Endodermal cell (in vitro differentiated cells): ENCODE results near the gene NCKIPSD. TPM values are rescaled to one million over a fixed set of nuclear protein-coding genes. Genes with fewer than 3 reads are reported as not detected.

Source experiments
- DNase-seq: peaks from one replicate; pipeline ENCODE4 v3.0.0-alpha.2; 2017
- H3K27ac ChIP-seq: 2 replicates; pipeline ENCODE4 v1.5.1; 2013; ENCODE audit warnings: mild to moderate bottlenecking, low read depth, low read length, moderate library complexity
- H3K27me3 ChIP-seq: 2 replicates; pipeline ENCODE4 v1.6.1; 2013; ENCODE audit warnings: mild to moderate bottlenecking, low read length, moderate library complexity; ENCODE audit not compliant: insufficient read depth, control insufficient read depth, poor library complexity, severe bottlenecking
- H3K36me3 ChIP-seq: 2 replicates; pipeline ENCODE4 v1.7.0; 2013; ENCODE audit warnings: mild to moderate bottlenecking, low read length, moderate library complexity; ENCODE audit not compliant: control insufficient read depth, insufficient read depth
- H3K4me1 ChIP-seq: one replicate; pipeline ENCODE4 v1.7.0; 2013; ENCODE audit warnings: low read length; ENCODE audit not compliant: control insufficient read depth, insufficient read depth
- H3K4me3 ChIP-seq: 2 replicates; pipeline ENCODE4 v1.5.1; 2013; ENCODE audit warnings: mild to moderate bottlenecking, low read length, moderate library complexity
- H3K9ac ChIP-seq: 2 replicates; pipeline ENCODE4 v1.6.1; 2013; ENCODE audit warnings: mild to moderate bottlenecking, low read length, moderate library complexity; ENCODE audit not compliant: poor library complexity, severe bottlenecking; ENCODE audit errors: extremely low read depth
- H3K9me3 ChIP-seq: 2 replicates; pipeline ENCODE4 v1.6.1; 2013; ENCODE audit warnings: mild to moderate bottlenecking, low read length, moderate library complexity; ENCODE audit not compliant: control insufficient read depth
- H3K27ac Mint-ChIP-seq: 2 replicates; pipeline ENCODE4 v1.8.0; 2020; ENCODE audit warnings: mixed read lengths
- H3K27me3 Mint-ChIP-seq: 2 replicates; pipeline ENCODE4 v1.8.0; 2021; ENCODE audit warnings: mild to moderate bottlenecking, mixed read lengths; ENCODE audit not compliant: insufficient read depth
- H3K36me3 Mint-ChIP-seq: 2 replicates; pipeline ENCODE4 v1.8.0; 2020; ENCODE audit warnings: low read depth, mixed read lengths
- H3K4me1 Mint-ChIP-seq: 2 replicates; pipeline ENCODE4 v1.8.0; 2020; ENCODE audit warnings: mixed read lengths
- H3K4me3 Mint-ChIP-seq: 2 replicates; pipeline ENCODE4 v1.8.0; 2020; ENCODE audit warnings: mild to moderate bottlenecking, moderate library complexity, mixed read lengths
- H3K9me3 Mint-ChIP-seq: 2 replicates; pipeline ENCODE4 v1.8.0; 2020; ENCODE audit warnings: mild to moderate bottlenecking, mixed read lengths
- WGBS, 2 experiments: methylation state at CpG; one replicate each; pipeline versions ENCODE4 v1.1.5 to v1.1.7; 2013; ENCODE audit warnings: missing lambda C conversion rate in 2 of 2, mixed read lengths in 1 of 2; ENCODE audit not compliant: insufficient coverage in 1 of 2, insufficient read length in 1 of 2; 5-methylcytosine and 5-hydroxymethylcytosine counted together
- total RNA-seq, 2 donors: library from RNA; stranded (reverse); fragmentation: NEBNext Ultra II Directional in 1 of 2; extraction: Animal tissue kit (Norgen Biotek cat#: 25700) in 1 of 2; gene quantifications; 2 replicates in 1 of 2; 3 replicates in 1 of 2; pipeline ENCODE4 v1.2.1, GENCODE V29; 2021
- TF ChIP-seq, protein P1 (sequence below): fragments of 200-600 bp; sonication (generic); conservative IDR thresholded peaks from 2 replicates; pipeline ENCODE4 v1.5.0; 2021; ENCODE audit warnings: antibody characterized with exemption, mild to moderate bottlenecking

The NCKIPSD gene
- total RNA-seq, 2 donors from 2014 or later, result 30.9 to 32.5 TPM

DNA sequence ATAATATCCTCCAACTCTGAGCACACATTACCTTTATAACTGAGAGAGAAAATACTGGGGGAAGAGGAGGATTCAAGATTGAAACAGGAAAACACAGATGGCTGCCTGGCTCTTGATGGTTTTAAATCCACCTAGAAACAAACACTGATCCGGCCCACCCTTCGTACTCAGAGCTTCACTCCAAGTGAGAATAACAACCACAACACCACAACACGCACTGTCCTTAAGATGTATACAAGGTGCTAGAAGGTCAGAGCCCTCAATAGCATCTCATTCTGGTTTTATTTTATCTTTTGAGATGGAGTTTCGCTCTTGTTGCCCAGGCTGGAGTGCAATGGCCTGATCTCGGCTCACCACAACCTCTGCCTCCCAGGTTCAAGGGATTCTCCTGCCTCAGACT is 21.4 kb upstream of the NCKIPSD start:
- DNase-seq, result no peak
- H3K9me3 ChIP-seq, result no peaks in the 10 kb centered on the region
- H3K4me3 Mint-ChIP-seq, result no peak overlapping the region
- no peaks in the 10 kb centered on the region for H3K27me3 ChIP-seq
- H3K36me3 ChIP-seq, result peaks cover 82% of the 10 kb centered on the region
- 92 to 100% methylated on average over 3 to 5 of the region's 5 CpGs for WGBS, 2 experiments
- TF ChIP-seq, protein P1, sequence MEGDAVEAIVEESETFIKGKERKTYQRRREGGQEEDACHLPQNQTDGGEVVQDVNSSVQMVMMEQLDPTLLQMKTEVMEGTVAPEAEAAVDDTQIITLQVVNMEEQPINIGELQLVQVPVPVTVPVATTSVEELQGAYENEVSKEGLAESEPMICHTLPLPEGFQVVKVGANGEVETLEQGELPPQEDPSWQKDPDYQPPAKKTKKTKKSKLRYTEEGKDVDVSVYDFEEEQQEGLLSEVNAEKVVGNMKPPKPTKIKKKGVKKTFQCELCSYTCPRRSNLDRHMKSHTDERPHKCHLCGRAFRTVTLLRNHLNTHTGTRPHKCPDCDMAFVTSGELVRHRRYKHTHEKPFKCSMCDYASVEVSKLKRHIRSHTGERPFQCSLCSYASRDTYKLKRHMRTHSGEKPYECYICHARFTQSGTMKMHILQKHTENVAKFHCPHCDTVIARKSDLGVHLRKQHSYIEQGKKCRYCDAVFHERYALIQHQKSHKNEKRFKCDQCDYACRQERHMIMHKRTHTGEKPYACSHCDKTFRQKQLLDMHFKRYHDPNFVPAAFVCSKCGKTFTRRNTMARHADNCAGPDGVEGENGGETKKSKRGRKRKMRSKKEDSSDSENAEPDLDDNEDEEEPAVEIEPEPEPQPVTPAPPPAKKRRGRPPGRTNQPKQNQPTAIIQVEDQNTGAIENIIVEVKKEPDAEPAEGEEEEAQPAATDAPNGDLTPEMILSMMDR, result no peak
- H3K36me3 Mint-ChIP-seq, result peaks cover 77% of the 10 kb centered on the region
- no peak overlapping the region for H3K9ac ChIP-seq
- H3K4me1 ChIP-seq, result no peaks in the 10 kb centered on the region
- H3K27ac ChIP-seq, result no peak overlapping the region
- no peaks in the 10 kb centered on the region for H3K9me3 Mint-ChIP-seq
- H3K27me3 Mint-ChIP-seq, result no peaks in the 10 kb centered on the region
- no peak overlapping the region for H3K27ac Mint-ChIP-seq
- no peak overlapping the region for H3K4me3 ChIP-seq
- H3K4me1 Mint-ChIP-seq, result peaks cover 26% of the 10 kb centered on the region

DNA sequence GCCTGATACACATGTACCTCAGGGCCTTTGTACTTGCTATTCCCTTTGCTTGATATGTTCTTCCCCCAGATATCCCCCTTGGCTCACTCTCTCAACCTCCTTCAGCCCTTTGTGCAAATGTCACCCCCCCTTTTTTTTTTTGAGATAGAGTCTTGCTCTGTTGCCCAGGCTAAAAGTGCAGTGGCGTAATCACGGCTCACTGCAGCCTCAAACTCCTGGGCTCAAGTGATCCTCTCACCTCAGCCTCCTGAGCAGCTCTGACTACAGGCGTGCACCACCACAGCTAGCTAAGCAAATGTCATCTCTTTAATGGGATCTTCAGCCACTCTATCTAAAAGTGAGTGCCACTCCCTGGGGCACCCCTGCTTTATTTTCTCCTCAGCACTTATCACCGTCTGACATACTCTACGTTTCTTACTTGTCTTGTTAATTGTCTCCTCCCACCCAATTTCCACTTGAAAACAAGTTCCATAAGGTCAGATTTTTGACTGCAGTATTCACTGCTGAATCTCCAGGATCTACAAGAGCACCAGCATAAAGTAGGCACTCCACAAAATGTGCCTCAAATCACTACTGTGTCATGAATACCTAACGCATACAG is 16.7 kb upstream of the NCKIPSD start:
- H3K27ac Mint-ChIP-seq, result peak overlapping the region; percentile 1
- H3K27me3 ChIP-seq, result no peaks in the 10 kb centered on the region
- H3K27me3 Mint-ChIP-seq, result no peaks in the 10 kb centered on the region
- peaks cover 13% of the 10 kb centered on the region for H3K4me1 Mint-ChIP-seq
- WGBS, 2 experiments, result 88 to 94% methylated on average over 6 of the region's 6 CpGs
- H3K36me3 Mint-ChIP-seq, result peaks cover 70% of the 10 kb centered on the region
- no peaks in the 10 kb centered on the region for H3K9me3 Mint-ChIP-seq
- TF ChIP-seq, protein P1, result no peak
- H3K4me1 ChIP-seq, result no peaks in the 10 kb centered on the region
- H3K9me3 ChIP-seq, result no peaks in the 10 kb centered on the region
- H3K9ac ChIP-seq, result no peak overlapping the region
- DNase-seq, result no peak
- H3K4me3 ChIP-seq, result no peak overlapping the region
- H3K36me3 ChIP-seq, result peaks cover 80% of the 10 kb centered on the region
- no peak overlapping the region for H3K4me3 Mint-ChIP-seq
- H3K27ac ChIP-seq, result no peak overlapping the region

DNA sequence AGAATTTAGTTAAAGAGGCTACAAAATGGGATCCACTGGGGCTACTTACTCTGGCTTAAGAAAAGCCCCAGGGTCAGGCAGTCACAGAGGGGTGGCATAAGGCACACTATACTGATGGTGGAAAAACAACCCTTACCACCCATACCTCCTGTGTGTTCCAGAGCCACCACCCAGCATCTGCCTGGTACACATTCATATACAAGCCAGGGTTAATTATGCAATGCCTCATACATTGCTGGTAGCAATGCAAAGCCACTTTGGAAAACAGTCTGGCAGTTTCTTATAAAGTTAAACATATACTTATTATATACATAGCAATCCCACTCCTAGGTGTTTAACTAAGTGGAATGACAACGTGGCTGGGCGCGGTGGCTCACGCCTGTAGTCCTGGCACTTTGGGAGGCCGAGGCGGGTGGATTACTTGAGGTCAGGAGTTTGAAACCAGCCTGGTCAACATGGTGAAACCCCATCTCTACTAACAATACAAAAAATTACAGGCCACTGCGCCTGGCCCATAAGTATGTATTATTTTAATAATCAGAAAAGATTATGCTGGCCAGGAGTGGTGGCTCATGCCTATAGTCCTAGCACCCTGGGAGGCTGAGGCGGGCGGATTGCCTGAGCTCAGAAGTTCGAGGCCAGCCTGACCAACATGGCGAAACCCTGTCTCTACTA is 15.2 kb upstream of the NCKIPSD start:
- Histone ChIP-seq H3K4me3 (no peak overlapping the region), H3K36me3 (peaks cover 73% of the 10 kb centered on the region), H3K27ac (no peak overlapping the region), H3K9me3 (no peaks in the 10 kb centered on the region), H3K27me3 (no peaks in the 10 kb centered on the region), H3K4me1 (no peaks in the 10 kb centered on the region), H3K9ac (no peak overlapping the region)
- DNase-seq, result no peak
- TF ChIP-seq, protein P1, result no peak
- Mint-ChIP-seq H3K4me3 (no peak overlapping the region), H3K27ac (no peak overlapping the region), H3K36me3 (peaks cover 63% of the 10 kb centered on the region), H3K9me3 (no peaks in the 10 kb centered on the region), H3K27me3 (no peaks in the 10 kb centered on the region), H3K4me1 (peaks cover 20% of the 10 kb centered on the region)
- 96 to 100% methylated on average over 4 to 11 of the region's 11 CpGs for WGBS, 2 experiments
